MCF 10A (cell line): ENCODE data around the gene P2RY10. TPM values are rescaled to one million over a fixed set of nuclear protein-coding genes. Genes with fewer than 3 reads are reported as not detected.

ENCODE experiments used
- BruUV-seq: library from RNA; stranded (reverse); fragments of 400-500 nt; replicated peaks from 2 replicates; lab custom pipeline; 2021; lab: Mats Ljungman, UMichigan
- CTCF ChIA-PET: fragments of 300-600 bp; sonication (Branson Sonifier 250); formaldehyde crosslinking; extraction: SDS; loops from one replicate; lab custom pipeline; 2021; ENCODE audit warnings: antibody characterized with exemption, inconsistent platforms; lab: Yijun Ruan, JAX
- POLR2A ChIA-PET: fragments of 300-600, 350-650 bp; sonication (Branson Sonifier 250); formaldehyde crosslinking; extraction: SDS; loops from one replicate; lab custom pipeline; 2020; ENCODE audit warnings: antibody characterized with exemption, inconsistent platforms; lab: Yijun Ruan, JAX
- DNase-seq: peaks from one replicate; pipeline ENCODE4 v3.0.0-alpha.2; 2018; ENCODE audit not compliant: unreplicated experiment
- H3K27ac Mint-ChIP-seq: one replicate; pipeline ENCODE4 v1.8.0; 2022; ENCODE audit warnings: mild to moderate bottlenecking, low read depth, mixed read lengths; ENCODE audit not compliant: unreplicated experiment
- H3K27me3 Mint-ChIP-seq: one replicate; pipeline ENCODE4 v1.8.0; 2022; ENCODE audit warnings: mixed read lengths; ENCODE audit not compliant: insufficient read depth, unreplicated experiment
- H3K36me3 Mint-ChIP-seq: one replicate; pipeline ENCODE4 v1.8.0; 2022; ENCODE audit warnings: mild to moderate bottlenecking, moderate library complexity, mixed read lengths; ENCODE audit not compliant: insufficient read depth, unreplicated experiment
- H3K4me1 Mint-ChIP-seq: one replicate; pipeline ENCODE4 v1.8.0; 2022; ENCODE audit warnings: mixed read lengths; ENCODE audit not compliant: insufficient read depth, unreplicated experiment
- H3K4me3 Mint-ChIP-seq: one replicate; pipeline ENCODE4 v1.8.0; 2022; ENCODE audit warnings: mild to moderate bottlenecking, moderate library complexity, mixed read lengths; ENCODE audit not compliant: unreplicated experiment
- H3K9me3 Mint-ChIP-seq: one replicate; pipeline ENCODE4 v1.8.0; 2022; ENCODE audit warnings: mixed read lengths; ENCODE audit not compliant: unreplicated experiment
- CTCF ChIP-seq: fragments of 200-600 bp; IDR thresholded peaks from one replicate; pipeline ENCODE4 v1.8.0; 2022; ENCODE audit warnings: antibody characterized with exemption, mild to moderate bottlenecking; ENCODE audit not compliant: unreplicated experiment
- intact Hi-C: fragments of 100-400 bp; cut with micrococcal nuclease; formaldehyde crosslinking; loops from 2 replicates; pipeline ENCODE4 v1.14.1; 2022
- total RNA-seq: library from RNA; stranded (reverse); gene quantifications from 2 replicates; pipeline ENCODE4 v1.2.3, GENCODE V29; 2022

The P2RY10 gene
- total RNA-seq, 1 experiment from 2014 or later = not detected

GRCh38 chrX:78960888-78961287, 15.7 kb downstream of the P2RY10 start:
- H3K4me3 Mint-ChIP-seq = no peak overlapping the region
- H3K4me1 Mint-ChIP-seq = no peaks in the 10 kb centered on the region
- POLR2A ChIA-PET = no interaction called here
- H3K9me3 Mint-ChIP-seq = peaks cover 32% of the 10 kb centered on the region
- no peak for DNase-seq
- intact Hi-C loops = no loop called here
- TF ChIP-seq CTCF = no peak
- no TSS peak for BruUV-seq
- no peaks in the 10 kb centered on the region for H3K36me3 Mint-ChIP-seq
- H3K27ac Mint-ChIP-seq = no peak overlapping the region
- no peaks in the 10 kb centered on the region for H3K27me3 Mint-ChIP-seq
- CTCF ChIA-PET = no interaction called here

GRCh38 chrX:78964598-78964997, 19.4 kb downstream of the P2RY10 start:
- intact Hi-C loops = no loop called here
- Mint-ChIP-seq H3K9me3 (peaks cover 23% of the 10 kb centered on the region), H3K27ac (no peak overlapping the region), H3K4me1 (no peaks in the 10 kb centered on the region), H3K36me3 (no peaks in the 10 kb centered on the region), H3K4me3 (no peak overlapping the region), H3K27me3 (no peaks in the 10 kb centered on the region)
- no peak for TF ChIP-seq CTCF
- no peak for DNase-seq
- CTCF ChIA-PET = interaction anchor here (0.5 kb wide), 1 partner anchor 312 kb away, joined by 4 read pairs; no protein-coding TSS in a partner anchor
- BruUV-seq = no TSS peak
- POLR2A ChIA-PET = no interaction called here

GRCh38 chrX:78979789-78980464, 34.7 kb downstream of the P2RY10 start:
- DNase-seq = peak; percentile 11
- Mint-ChIP-seq H3K27ac (no peak overlapping the region), H3K9me3 (peaks cover 34% of the 10 kb centered on the region), H3K4me3 (no peak overlapping the region), H3K36me3 (no peaks in the 10 kb centered on the region), H3K4me1 (no peaks in the 10 kb centered on the region), H3K27me3 (no peaks in the 10 kb centered on the region)
- TF ChIP-seq CTCF = no peak
- intact Hi-C loops = no loop called here
- CTCF ChIA-PET = no interaction called here
- no TSS peak for BruUV-seq
- POLR2A ChIA-PET = no interaction called here

GRCh38 chrX:78989349-78989748, 44.2 kb downstream of the P2RY10 start:
- peaks cover 34% of the 10 kb centered on the region for H3K9me3 Mint-ChIP-seq
- no peaks in the 10 kb centered on the region for H3K4me1 Mint-ChIP-seq
- no peak overlapping the region for H3K4me3 Mint-ChIP-seq
- CTCF ChIA-PET = no interaction called here
- BruUV-seq = no TSS peak
- POLR2A ChIA-PET = no interaction called here
- TF ChIP-seq CTCF = no peak
- no peak for DNase-seq
- intact Hi-C loops = no loop called here
- H3K27ac Mint-ChIP-seq = no peak overlapping the region
- no peaks in the 10 kb centered on the region for H3K36me3 Mint-ChIP-seq
- H3K27me3 Mint-ChIP-seq = no peaks in the 10 kb centered on the region
